ENCODE results near the gene TP53I13.
A peak's percentile ranks its signal among the peaks of the same experiment; 100 is the strongest.

Gene TP53I13

DNA sequence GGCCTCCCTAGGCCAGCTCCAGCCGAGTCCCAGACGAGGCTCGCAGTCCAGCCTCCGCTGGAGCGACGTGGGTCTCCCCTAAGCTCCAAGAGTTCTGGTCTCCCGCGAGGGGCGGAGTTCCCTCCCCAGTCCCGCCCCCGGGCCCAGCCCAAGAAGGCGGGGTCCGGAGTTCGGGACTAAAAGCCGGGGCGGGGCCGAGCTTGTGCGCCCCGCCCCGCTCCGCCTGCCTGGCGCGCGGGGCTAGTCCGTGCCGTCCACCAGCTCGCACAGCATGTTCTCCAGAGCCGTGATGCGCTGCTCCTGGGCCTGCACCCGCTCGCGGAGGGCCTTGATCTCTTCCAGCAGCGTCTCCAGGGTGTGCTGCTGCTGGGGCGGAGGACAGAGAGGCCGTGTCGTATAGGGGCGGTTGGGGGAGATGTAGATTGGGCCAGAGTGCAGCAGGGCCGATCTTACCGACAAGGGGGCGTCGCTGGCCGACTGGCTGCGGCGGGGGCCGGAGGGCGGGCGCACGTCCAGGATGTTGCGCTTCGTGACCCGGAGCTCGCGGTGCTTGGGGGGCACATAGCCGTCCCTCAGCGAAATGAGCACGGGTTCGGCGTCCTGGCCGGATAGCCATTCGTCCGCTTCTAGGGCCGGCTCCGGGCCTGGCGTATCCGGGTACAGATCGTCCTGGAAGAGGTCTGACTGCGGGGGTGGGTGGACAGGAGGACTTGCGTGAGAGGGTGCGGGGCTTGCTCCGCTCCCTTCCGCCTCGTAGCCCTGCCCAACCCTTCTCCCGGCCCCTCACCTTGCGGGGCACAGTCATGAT lies 47.2 kb downstream of the TP53I13 start:
- DNase-seq, result peak; percentile 92 to 97 (median 96)

DNA sequence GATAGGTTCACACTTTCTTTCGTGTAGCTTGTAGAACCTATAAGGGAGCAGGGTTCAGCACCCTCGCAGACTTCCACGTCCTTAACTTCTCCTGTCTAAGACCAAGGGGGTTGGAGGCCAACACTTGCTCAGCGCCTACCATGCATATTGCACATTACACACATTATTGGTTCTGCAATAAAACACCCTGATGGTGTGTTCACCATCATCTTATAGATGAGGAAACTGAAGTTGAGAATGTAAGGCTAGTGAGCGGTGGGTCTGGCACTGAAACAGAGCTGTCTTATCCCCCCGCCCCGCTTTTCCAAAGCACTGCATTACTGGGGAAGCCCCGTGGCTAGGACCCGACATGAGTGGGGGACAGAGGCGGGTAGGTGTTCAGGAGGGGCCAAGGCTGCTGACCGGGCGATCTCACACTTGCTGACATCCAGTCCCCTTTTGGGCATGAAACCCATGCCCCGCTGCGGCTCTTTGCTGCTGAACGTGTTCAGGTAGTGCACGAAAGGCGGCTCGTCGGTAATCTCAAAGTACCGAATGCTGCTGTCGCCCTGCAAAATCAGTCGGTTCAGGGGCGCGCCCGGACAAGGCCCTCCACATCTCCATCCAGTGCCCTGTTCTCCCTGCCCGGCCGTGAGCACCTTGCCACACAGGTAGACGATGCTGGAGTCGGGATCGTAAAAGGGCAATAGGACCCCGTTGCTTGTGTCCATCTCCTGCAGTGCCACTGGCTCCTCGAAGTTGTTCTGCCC lies 48.0 kb downstream of the TP53I13 start:
- DNase-seq, result peak in 1 of 4 experiments; percentile 23

DNA sequence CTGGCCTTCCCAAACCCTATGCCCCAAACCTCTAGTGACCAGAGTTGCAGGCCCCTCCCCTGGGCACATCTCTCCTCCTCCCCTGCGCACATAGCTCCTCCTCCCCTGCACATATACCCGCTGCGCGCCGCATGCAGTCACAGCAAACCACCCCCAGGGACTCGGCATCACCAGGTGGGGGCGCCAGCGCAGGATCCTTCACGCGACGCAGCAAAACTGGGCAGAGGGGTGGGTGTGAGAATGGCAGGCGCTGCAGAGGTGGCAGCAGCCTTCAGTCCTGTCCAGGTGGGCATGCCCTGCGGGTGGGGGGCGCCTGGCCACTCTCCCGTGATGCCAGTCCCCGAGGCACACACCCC lies 48.6 kb downstream of the TP53I13 start:
- peak; percentile 80 to 91 (median 87) for DNase-seq

DNA sequence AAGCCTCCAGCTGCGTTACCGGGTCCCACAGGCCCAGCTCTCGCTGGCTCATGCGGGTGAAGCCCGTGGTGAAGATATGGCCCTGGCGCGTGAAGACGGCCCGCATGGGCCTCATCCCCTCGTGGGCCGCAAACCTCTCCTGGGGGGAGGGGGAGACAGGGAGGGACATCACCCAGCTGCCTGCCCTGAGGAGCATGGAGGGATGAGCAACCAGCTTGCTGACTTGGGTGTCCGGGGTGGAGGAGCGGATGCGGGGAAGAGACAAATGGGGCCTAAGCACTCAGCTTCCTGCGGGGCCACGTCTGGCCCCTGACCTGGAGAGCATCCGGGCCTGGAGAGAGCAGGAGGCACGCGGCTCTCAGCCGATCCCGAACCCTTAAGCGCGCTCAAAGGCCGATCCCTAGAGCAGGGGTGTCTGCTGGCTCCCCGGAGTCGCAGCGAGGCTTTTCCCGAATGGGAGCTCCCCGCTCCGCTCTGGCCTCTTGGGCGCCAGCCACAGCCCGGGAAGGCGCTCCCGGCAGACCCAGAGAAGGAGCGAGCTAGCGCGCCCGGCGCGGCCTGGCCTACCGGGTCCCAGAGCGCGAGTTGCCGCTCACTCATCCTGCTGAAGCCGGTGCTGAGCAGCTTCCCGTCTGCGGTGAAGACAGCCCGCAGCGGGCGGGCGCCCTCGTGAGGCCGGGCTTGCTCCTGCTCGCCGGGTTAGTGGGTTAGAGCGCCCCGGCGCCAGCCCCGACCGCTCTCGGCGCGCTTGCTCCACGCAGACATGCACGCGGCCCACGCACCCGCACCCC lies 49.2 kb downstream of the TP53I13 start:
- DNase-seq, result peak; percentile 89 to 95 (median 92)

DNA sequence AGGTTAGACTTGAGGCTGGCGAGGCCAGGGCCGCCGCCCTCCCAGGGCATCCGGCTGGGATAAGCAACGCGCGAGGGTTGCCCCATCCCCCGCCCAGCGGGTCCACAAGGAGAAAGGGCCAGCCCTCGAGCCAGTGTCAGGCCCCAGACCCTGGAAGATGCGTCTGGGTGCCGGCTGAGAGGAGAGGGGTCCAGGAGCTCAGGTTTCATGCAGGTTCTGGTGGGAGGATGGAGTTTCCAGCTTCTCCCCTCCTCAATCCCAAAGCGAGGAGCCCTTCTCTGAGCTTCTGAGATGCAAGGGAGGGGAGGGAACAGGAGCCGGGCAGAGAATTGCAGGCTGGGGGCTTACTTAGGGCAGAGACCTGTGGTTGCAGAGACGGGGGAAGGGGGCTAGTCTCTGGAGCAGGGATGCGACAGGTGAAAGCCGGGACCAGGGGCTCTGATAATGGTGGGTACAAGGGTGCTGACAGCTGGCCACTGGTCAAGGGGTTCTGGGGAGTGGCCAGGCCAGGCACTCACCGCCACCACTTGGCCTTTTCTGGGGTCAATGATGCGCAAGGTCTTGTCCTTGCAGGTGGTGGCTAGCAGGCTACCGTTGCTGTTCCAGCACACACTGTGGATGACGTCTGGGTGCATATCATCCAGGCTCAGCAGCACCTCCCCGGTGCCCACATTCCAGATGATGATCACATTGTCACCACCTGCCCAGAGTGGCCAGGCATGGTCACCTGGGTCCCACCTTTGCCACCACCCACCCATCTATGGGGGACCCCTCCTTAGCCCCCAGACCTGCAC lies 50.0 kb downstream of the TP53I13 start:
- DNase-seq, result no peak

DNA sequence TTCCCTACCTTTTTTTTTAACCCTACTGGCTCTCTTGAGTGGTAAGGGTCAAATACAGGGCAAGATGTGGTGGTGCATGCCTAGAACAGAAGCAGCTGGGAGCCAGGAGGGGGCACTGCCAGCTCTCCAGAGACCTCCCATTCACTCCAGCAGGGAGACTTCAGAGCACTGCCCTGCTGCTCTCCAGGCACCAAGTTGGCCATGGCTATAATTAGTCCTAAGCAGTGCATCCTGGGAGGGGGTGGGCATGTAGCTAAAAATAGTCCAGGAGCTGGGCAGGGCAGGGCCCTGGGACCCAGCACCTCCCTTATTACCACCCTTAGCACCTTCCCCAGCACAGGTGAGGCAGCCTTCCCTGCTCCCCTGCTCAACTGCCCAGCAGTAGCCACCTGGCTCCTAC lies 50.8 kb downstream of the TP53I13 start:
- peak in 3 of 4 experiments; percentile 32 to 45 (median 32) for DNase-seq

DNA sequence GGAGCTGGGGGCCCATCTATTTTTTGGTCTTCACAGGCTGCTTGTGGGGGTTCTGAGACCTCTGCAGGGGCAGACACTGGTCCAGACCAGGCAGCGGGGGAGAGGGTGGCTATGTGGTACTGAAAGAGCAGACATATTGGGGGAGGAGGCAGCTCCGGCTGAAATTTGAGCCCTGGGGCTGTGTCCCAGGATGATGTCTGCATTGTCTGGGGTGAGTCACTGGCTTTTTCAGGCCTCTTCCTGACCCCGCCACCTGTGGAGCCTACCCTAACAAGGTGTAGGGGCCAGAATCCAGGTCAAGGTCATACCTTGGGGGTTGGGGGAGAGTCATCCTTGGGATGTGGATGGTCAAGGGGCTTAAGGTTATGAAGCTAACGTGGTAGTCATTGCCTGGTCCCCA lies 51.8 kb downstream of the TP53I13 start:
- DNase-seq, result no peak

DNA sequence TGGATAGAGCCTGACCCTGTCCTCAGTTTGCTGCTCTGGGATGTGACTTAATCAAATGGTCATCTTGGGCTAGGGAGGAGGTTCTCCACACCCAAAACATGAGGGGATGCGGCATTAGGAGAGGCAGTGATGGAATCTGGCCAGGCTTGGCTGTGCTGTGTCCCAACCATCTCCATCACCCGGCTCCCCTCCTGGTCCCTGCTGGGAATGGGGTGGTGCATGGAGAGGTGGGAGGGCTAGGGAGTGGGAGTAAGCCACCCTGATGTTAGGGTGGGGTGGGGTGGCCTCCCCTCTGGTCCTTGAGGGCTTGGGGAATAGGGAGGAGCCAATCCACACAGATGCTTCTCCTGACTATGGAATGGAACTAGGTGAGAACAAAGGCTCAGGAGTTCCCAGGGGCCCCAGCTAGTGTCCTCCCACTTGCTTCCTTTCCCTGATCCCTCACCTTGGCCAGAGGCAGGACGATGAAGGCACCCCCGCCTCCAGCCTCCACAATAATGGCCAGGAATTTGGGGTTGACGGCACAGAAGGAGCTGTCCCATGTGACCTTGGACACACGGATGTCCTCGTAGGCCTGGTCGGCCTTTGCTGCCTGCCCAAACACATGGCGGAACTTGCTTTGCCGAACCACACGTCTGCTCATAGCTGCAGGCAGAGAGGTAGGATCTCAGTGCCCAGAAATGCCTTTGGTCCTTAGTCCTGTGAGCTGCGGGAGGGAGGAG lies 52.4 kb downstream of the TP53I13 start:
- no peak for DNase-seq

DNA sequence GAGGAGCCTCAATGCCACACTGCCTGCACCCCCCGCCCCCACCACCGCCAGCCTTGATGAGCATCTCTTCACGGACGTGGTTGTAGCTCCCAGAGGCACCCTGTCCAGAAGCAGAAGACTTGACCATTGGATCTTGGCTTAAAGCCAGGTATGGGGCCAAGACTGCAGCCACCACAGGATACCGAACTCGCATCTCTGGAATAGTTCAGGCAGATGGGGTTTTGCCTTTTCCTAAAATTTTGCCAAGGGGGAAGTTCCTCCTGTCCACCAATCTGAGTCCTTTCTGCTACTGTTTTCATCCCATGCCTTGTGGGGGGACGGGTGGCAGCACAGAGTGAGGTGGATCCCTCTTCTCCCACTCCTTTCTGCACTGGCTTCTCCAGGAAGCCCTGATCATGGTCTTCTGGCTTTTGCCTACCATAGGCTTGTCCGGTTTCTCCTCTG lies 53.3 kb downstream of the TP53I13 start:
- DNase-seq, result no peak

Data from suppressor macrophage (primary cell).